Rectal smooth muscle tissue (tissue), 1 donor: ENCODE results near the gene DIP2C.

Experiments used
- H3K27ac ChIP-seq: one replicate; pipeline ENCODE4 v1.7.0; 2013; ENCODE audit warnings: low read depth, low read length, inconsistent platforms
- H3K27me3 ChIP-seq: one replicate; pipeline ENCODE4 v1.7.0; 2013; ENCODE audit warnings: low read length; ENCODE audit not compliant: control insufficient read depth, insufficient read depth
- H3K36me3 ChIP-seq: one replicate; pipeline ENCODE4 v1.7.0; 2013; ENCODE audit warnings: low read length; ENCODE audit not compliant: control insufficient read depth, insufficient read depth
- H3K4me1 ChIP-seq: one replicate; pipeline ENCODE4 v1.7.0; 2013; ENCODE audit warnings: low read length; ENCODE audit not compliant: control insufficient read depth, insufficient read depth
- H3K4me3 ChIP-seq: one replicate; pipeline ENCODE4 v1.7.0; 2013; ENCODE audit warnings: low read length
- H3K9ac ChIP-seq: one replicate; pipeline ENCODE4 v1.7.0; 2013; ENCODE audit warnings: low read length

The DIP2C gene

GRCh38 chr10:630581-631073 lies 58.8 kb downstream of the DIP2C start:
- Histone ChIP-seq H3K27ac (peak overlapping the region; percentile 30), H3K9ac (no peak overlapping the region), H3K4me1 (peaks cover 20% of the 10 kb centered on the region), H3K36me3 (no peaks in the 10 kb centered on the region), H3K4me3 (no peak overlapping the region), H3K27me3 (no peaks in the 10 kb centered on the region)

GRCh38 chr10:629186-629998 lies 60.1 kb downstream of the DIP2C start:
- no peak overlapping the region for H3K9ac ChIP-seq
- no peak overlapping the region for H3K27ac ChIP-seq
- H3K27me3 ChIP-seq = no peaks in the 10 kb centered on the region
- H3K36me3 ChIP-seq = no peaks in the 10 kb centered on the region
- H3K4me1 ChIP-seq = peaks cover 29% of the 10 kb centered on the region
- no peak overlapping the region for H3K4me3 ChIP-seq

- peaks cover 28% of the 10 kb centered on the region for H3K4me1 ChIP-seq
- H3K9ac ChIP-seq = no peak overlapping the region
Observed at GRCh38 chr10:628386-629045, 61.0 kb downstream of the DIP2C start.

GRCh38 chr10:627032-627992 lies 62.2 kb downstream of the DIP2C start:
- H3K27ac ChIP-seq = no peak overlapping the region
- H3K4me1 ChIP-seq = peaks cover 34% of the 10 kb centered on the region
- H3K4me3 ChIP-seq = no peak overlapping the region
- H3K27me3 ChIP-seq = no peaks in the 10 kb centered on the region
- H3K9ac ChIP-seq = no peak overlapping the region
- H3K36me3 ChIP-seq = no peaks in the 10 kb centered on the region

More at GRCh38 chr10:628386-629045, 61.0 kb downstream of the DIP2C start:
- Histone ChIP-seq H3K27ac (peak overlapping the region; percentile 3), H3K27me3 (no peaks in the 10 kb centered on the region), H3K4me3 (no peak overlapping the region), H3K36me3 (no peaks in the 10 kb centered on the region)

GRCh38 chr10:625751-626711 lies 63.4 kb downstream of the DIP2C start:
- Histone ChIP-seq H3K4me3 (no peak overlapping the region), H3K36me3 (no peaks in the 10 kb centered on the region), H3K4me1 (peaks cover 34% of the 10 kb centered on the region), H3K9ac (no peak overlapping the region), H3K27ac (peak overlapping the region; percentile 90), H3K27me3 (no peaks in the 10 kb centered on the region)

GRCh38 chr10:625333-625696 lies 64.2 kb downstream of the DIP2C start:
- no peaks in the 10 kb centered on the region for H3K27me3 ChIP-seq
- H3K36me3 ChIP-seq = no peaks in the 10 kb centered on the region
- no peak overlapping the region for H3K9ac ChIP-seq
- H3K4me1 ChIP-seq = peaks cover 34% of the 10 kb centered on the region
- peak overlapping the region; percentile 90 for H3K27ac ChIP-seq
- peak overlapping the region; percentile 41 for H3K4me3 ChIP-seq

GRCh38 chr10:624605-625332 lies 64.7 kb downstream of the DIP2C start:
- H3K36me3 ChIP-seq = no peaks in the 10 kb centered on the region
- H3K9ac ChIP-seq = no peak overlapping the region
- H3K27me3 ChIP-seq = no peaks in the 10 kb centered on the region
- H3K4me1 ChIP-seq = peaks cover 34% of the 10 kb centered on the region
- H3K4me3 ChIP-seq = peak overlapping the region; percentile 41
- peak overlapping the region; percentile 90 for H3K27ac ChIP-seq

- Histone ChIP-seq H3K27me3 (no peaks in the 10 kb centered on the region), H3K4me1 (peaks cover 34% of the 10 kb centered on the region), H3K9ac (no peak overlapping the region), H3K4me3 (peak overlapping the region; percentile 19), H3K27ac (peak overlapping the region; percentile 90), H3K36me3 (no peaks in the 10 kb centered on the region)
Observed at GRCh38 chr10:624312-624604, 65.2 kb downstream of the DIP2C start.

GRCh38 chr10:623477-624311 lies 65.8 kb downstream of the DIP2C start:
- Histone ChIP-seq H3K27ac (peak overlapping the region; percentile 90), H3K36me3 (no peaks in the 10 kb centered on the region), H3K4me3 (peak overlapping the region; percentile 19), H3K4me1 (peaks cover 38% of the 10 kb centered on the region), H3K27me3 (no peaks in the 10 kb centered on the region), H3K9ac (no peak overlapping the region)

GRCh38 chr10:623014-623413 lies 66.5 kb downstream of the DIP2C start:
- peaks cover 45% of the 10 kb centered on the region for H3K4me1 ChIP-seq
- peak overlapping the region; percentile 90 for H3K27ac ChIP-seq
- H3K4me3 ChIP-seq = no peak overlapping the region
- no peak overlapping the region for H3K9ac ChIP-seq
- H3K27me3 ChIP-seq = no peaks in the 10 kb centered on the region
- no peaks in the 10 kb centered on the region for H3K36me3 ChIP-seq
